WTC11 (cell line): ENCODE data around the gene AGBL4. TPM values are rescaled to one million over a fixed set of nuclear protein-coding genes. Genes with fewer than 3 reads are reported as not detected.

ENCODE experiments used
- ATAC-seq: fragments of 200-7000 bp; cut with Tn5 transposase; 2 replicates; pipeline ENCODE4 v1.10.0; 2021; ENCODE audit warnings: mild to moderate bottlenecking, moderate library complexity
- CTCF ChIA-PET: fragments of 300-600 bp; sonication (Branson Sonifier 250); formaldehyde crosslinking; loops from one replicate; lab custom pipeline; 2021; ENCODE audit warnings: antibody characterized with exemption; lab: Charles Lee
- POLR2A ChIA-PET: fragments of 350-600 bp; sonication (Branson Sonifier 250); formaldehyde crosslinking; loops from one replicate; lab custom pipeline; 2021; ENCODE audit warnings: antibody characterized with exemption; lab: Charles Lee
- DNase-seq: peaks from one replicate; pipeline ENCODE4 v3.0.0; 2021; ENCODE audit warnings: low spot score
- H3K27ac Mint-ChIP-seq: 2 replicates; pipeline ENCODE4 v1.8.0; 2021; ENCODE audit warnings: mixed read lengths
- H3K27me3 Mint-ChIP-seq: 2 replicates; pipeline ENCODE4 v1.8.0; 2021; ENCODE audit warnings: low read depth, mild to moderate bottlenecking, moderate library complexity, mixed read lengths
- H3K36me3 Mint-ChIP-seq: 2 replicates; pipeline ENCODE4 v1.8.0; 2021; ENCODE audit warnings: mixed read lengths
- H3K4me1 Mint-ChIP-seq: 2 replicates; pipeline ENCODE4 v1.8.0; 2022; ENCODE audit warnings: mixed read lengths
- H3K4me3 Mint-ChIP-seq: 2 replicates; pipeline ENCODE4 v1.8.0; 2021; ENCODE audit warnings: mild to moderate bottlenecking, moderate library complexity, mixed read lengths
- H3K9me3 Mint-ChIP-seq: 2 replicates; pipeline ENCODE4 v1.8.0; 2021; ENCODE audit warnings: mixed read lengths
- AR ChIP-seq: fragments of 250-450 bp; sonication (Bioruptor Pico); IDR thresholded peaks from 2 replicates; pipeline ENCODE4 v1.9.0; 2021; ENCODE audit warnings: mild to moderate bottlenecking
- ESRRA ChIP-seq: sonication (generic); formaldehyde crosslinking; IDR thresholded peaks from 2 replicates; pipeline ENCODE4 v1.8.1; 2022; ENCODE audit warnings: mild to moderate bottlenecking, missing genetic modification reagents, borderline replicate concordance
- ETV6 ChIP-seq: sonication (generic); formaldehyde crosslinking; IDR thresholded peaks from 2 replicates; pipeline ENCODE4 v1.8.1; 2022; ENCODE audit warnings: mild to moderate bottlenecking, missing genetic modification reagents
- GRHL2 ChIP-seq: fragments of 250-450 bp; sonication (Bioruptor Pico); IDR thresholded peaks from 2 replicates; pipeline ENCODE4 v1.8.0; 2022; ENCODE audit warnings: mild to moderate bottlenecking, moderate library complexity; ENCODE audit not compliant: insufficient replicate concordance, severe bottlenecking
- JUN ChIP-seq: sonication (generic); formaldehyde crosslinking; IDR thresholded peaks from 2 replicates; pipeline ENCODE4 v1.8.0; 2023; ENCODE audit warnings: mild to moderate bottlenecking, missing genetic modification reagents
- KAT7 ChIP-seq: sonication (generic); formaldehyde crosslinking; IDR thresholded peaks from 2 replicates; pipeline ENCODE4 v1.8.1; 2023; ENCODE audit warnings: missing genetic modification reagents, mild to moderate bottlenecking, borderline replicate concordance
- MYBL2 ChIP-seq: sonication (generic); formaldehyde crosslinking; IDR thresholded peaks from 2 replicates; pipeline ENCODE4 v1.8.1; 2023; ENCODE audit warnings: mild to moderate bottlenecking, moderate library complexity, missing genetic modification reagents
- NFE2L1 ChIP-seq: sonication (generic); formaldehyde crosslinking; IDR thresholded peaks from 2 replicates; pipeline ENCODE4 v1.8.1; 2023; ENCODE audit warnings: missing genetic modification reagents
- NFYB ChIP-seq: sonication (generic); formaldehyde crosslinking; conservative IDR thresholded peaks from 2 replicates; pipeline ENCODE4 v1.8.0; 2022; ENCODE audit warnings: low read depth, missing genetic modification reagents
- NR1H2 ChIP-seq: sonication (generic); formaldehyde crosslinking; IDR thresholded peaks from 2 replicates; pipeline ENCODE4 v1.9.0; 2021; ENCODE audit warnings: mild to moderate bottlenecking, moderate library complexity, missing genetic modification reagents
- OVOL2 ChIP-seq: fragments of 250-450 bp; sonication (Bioruptor Pico); IDR thresholded peaks from 2 replicates; pipeline ENCODE4 v1.9.0; 2021; ENCODE audit warnings: mild to moderate bottlenecking, borderline replicate concordance
- PREB ChIP-seq: sonication (generic); formaldehyde crosslinking; IDR thresholded peaks from 2 replicates; pipeline ENCODE4 v1.8.1; 2022; ENCODE audit warnings: mild to moderate bottlenecking, missing genetic modification reagents, moderate library complexity, borderline replicate concordance
- TEAD4 ChIP-seq: sonication (generic); formaldehyde crosslinking; IDR thresholded peaks from 2 replicates; pipeline ENCODE4 v1.8.0; 2022; ENCODE audit warnings: mild to moderate bottlenecking, missing genetic modification reagents
- ZNF121 ChIP-seq: sonication (generic); formaldehyde crosslinking; IDR thresholded peaks from 2 replicates; pipeline ENCODE4 v1.8.0; 2023; ENCODE audit warnings: missing genetic modification reagents
- ZNF263 ChIP-seq: sonication (generic); formaldehyde crosslinking; IDR thresholded peaks from 2 replicates; pipeline ENCODE4 v1.8.1; 2022; ENCODE audit warnings: low read depth, mild to moderate bottlenecking, moderate library complexity, missing genetic modification reagents
- ZNF416 ChIP-seq: fragments of 250-450 bp; sonication (Bioruptor Pico); IDR thresholded peaks from 2 replicates; pipeline ENCODE4 v1.9.0; 2021; ENCODE audit warnings: mild to moderate bottlenecking, inconsistent platforms
- ZNF512 ChIP-seq: sonication (generic); formaldehyde crosslinking; IDR thresholded peaks from 2 replicates; pipeline ENCODE4 v1.8.1; 2022; ENCODE audit warnings: missing genetic modification reagents, borderline replicate concordance
- total RNA-seq: library from RNA; stranded (reverse); gene quantifications from 3 replicates; pipeline ENCODE4 v1.2.3, GENCODE V29; 2021
- TF ChIP-seq, protein P1 (sequence below): fragments of 200-600 bp; IDR thresholded peaks from 2 replicates; pipeline ENCODE4 v1.8.0; 2022; ENCODE audit warnings: antibody characterized with exemption
- TF ChIP-seq, protein P2 (sequence below): sonication (generic); formaldehyde crosslinking; IDR thresholded peaks from 2 replicates; pipeline ENCODE4 v1.8.0; 2022; ENCODE audit warnings: mild to moderate bottlenecking, missing genetic modification reagents
- TF ChIP-seq, protein P3 (sequence below): sonication (generic); formaldehyde crosslinking; conservative IDR thresholded peaks from 2 replicates; pipeline ENCODE4 v1.8.1; 2022; ENCODE audit warnings: mild to moderate bottlenecking, missing genetic modification reagents

Gene AGBL4
- total RNA-seq, 1 experiment from 2014 or later = 0.87 TPM

DNA sequence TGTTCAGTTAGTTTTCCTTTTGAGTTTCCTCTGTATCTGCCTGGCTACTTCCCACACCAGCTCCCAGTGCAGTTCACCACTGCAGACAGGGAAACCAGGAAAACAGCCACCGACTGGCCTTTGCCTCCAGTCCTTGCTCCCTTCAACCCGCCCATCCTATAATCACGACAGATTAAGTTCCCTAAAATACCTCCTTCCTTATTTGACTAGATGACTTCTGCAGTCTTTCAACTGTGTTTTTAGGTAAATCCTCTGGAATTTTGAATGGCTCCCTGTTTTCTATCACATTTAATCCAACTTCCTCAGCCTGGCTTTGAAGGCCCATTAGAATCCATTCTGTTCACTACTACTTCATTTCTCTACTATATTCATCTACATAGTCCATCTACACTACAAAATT lies 1284.7 kb downstream of the AGBL4 start:
- TF ChIP-seq ETV6 = no peak
- TF ChIP-seq, protein P1, sequence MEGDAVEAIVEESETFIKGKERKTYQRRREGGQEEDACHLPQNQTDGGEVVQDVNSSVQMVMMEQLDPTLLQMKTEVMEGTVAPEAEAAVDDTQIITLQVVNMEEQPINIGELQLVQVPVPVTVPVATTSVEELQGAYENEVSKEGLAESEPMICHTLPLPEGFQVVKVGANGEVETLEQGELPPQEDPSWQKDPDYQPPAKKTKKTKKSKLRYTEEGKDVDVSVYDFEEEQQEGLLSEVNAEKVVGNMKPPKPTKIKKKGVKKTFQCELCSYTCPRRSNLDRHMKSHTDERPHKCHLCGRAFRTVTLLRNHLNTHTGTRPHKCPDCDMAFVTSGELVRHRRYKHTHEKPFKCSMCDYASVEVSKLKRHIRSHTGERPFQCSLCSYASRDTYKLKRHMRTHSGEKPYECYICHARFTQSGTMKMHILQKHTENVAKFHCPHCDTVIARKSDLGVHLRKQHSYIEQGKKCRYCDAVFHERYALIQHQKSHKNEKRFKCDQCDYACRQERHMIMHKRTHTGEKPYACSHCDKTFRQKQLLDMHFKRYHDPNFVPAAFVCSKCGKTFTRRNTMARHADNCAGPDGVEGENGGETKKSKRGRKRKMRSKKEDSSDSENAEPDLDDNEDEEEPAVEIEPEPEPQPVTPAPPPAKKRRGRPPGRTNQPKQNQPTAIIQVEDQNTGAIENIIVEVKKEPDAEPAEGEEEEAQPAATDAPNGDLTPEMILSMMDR = no peak
- TF ChIP-seq ESRRA (CRISPR knock-in tag) = no peak
- TF ChIP-seq PREB = no peak
- TF ChIP-seq, protein P2, sequence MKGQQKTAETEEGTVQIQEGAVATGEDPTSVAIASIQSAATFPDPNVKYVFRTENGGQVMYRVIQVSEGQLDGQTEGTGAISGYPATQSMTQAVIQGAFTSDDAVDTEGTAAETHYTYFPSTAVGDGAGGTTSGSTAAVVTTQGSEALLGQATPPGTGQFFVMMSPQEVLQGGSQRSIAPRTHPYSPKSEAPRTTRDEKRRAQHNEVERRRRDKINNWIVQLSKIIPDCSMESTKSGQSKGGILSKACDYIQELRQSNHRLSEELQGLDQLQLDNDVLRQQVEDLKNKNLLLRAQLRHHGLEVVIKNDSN (CRISPR knock-in tag) = no peak
- TF ChIP-seq, protein P3, sequence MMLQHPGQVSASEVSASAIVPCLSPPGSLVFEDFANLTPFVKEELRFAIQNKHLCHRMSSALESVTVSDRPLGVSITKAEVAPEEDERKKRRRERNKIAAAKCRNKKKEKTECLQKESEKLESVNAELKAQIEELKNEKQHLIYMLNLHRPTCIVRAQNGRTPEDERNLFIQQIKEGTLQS (CRISPR knock-in tag) = no peak
- TF ChIP-seq GRHL2 (CRISPR knock-in tag) = no peak
- no peak for TF ChIP-seq ZNF416 (CRISPR knock-in tag)
- no peak for TF ChIP-seq KAT7
- no peak for TF ChIP-seq TEAD4 (CRISPR knock-in tag)
- TF ChIP-seq, all 79 proteins: peak for 0
- Mint-ChIP-seq H3K27ac (no peak overlapping the region), H3K27me3 (no peaks in the 10 kb centered on the region), H3K4me1 (peaks cover 22% of the 10 kb centered on the region), H3K4me3 (no peak overlapping the region), H3K36me3 (peaks cover 11% of the 10 kb centered on the region; the same call in 1 of the 2 replicates), H3K9me3 (no peaks in the 10 kb centered on the region)
- no peak for ATAC-seq
- CTCF ChIA-PET = no interaction called here
- POLR2A ChIA-PET = no interaction called here
- no peak for DNase-seq

GRCh38 chr1:48738356-48738755 lies 1285.4 kb downstream of the AGBL4 start:
- Mint-ChIP-seq H3K36me3 (peaks cover 11% of the 10 kb centered on the region), H3K27ac (no peak overlapping the region), H3K4me3 (no peak overlapping the region), H3K9me3 (no peaks in the 10 kb centered on the region), H3K27me3 (no peaks in the 10 kb centered on the region), H3K4me1 (peaks cover 19% of the 10 kb centered on the region)
- ATAC-seq (no peak), DNase-seq (no peak)
- ChIA-PET POLR2A (no interaction called here), CTCF (interaction anchor here (1.4 kb wide), 1 partner anchor 166 kb away, joined by 6 read pairs; no protein-coding TSS in a partner anchor)
- TF ChIP-seq OVOL2 (CRISPR knock-in tag) (no peak), NFE2L1 (no peak), NFYB (CRISPR knock-in tag) (no peak), MYBL2 (CRISPR knock-in tag) (no peak), ZNF121 (no peak), ZNF512 (no peak), PREB (no peak), JUN (no peak), ZNF263 (no peak), AR (CRISPR knock-in tag) (no peak), NR1H2 (CRISPR knock-in tag) (no peak)
